Measurements from ENCODE around the gene AGBL1. TPM values are rescaled to one million over a fixed set of nuclear protein-coding genes. Genes with fewer than 3 reads are reported as not detected.

Gene AGBL1
- polyA plus RNA-seq, 1 donor (not counting 4 experiments of a cell fraction or from before 2014, with no cell fraction given), result not detected

DNA sequence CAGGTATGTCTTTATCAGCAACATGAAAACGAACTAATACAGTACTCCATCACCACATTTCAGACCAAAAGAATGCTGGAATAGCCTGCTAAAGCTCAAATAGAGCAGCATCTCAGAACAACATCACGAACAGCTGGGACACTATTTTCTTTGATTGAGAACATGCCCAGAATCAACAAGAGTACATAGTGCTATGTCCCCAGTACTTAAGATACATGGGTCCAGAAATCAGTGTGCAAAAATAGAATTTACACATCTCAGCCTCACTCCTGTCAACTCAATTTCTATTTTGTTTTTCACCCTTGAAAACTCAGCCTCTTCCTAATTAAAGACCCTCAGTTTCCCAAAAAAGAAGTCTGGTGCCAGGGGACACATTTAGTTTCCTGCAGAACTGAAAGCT, 753.9 kb downstream of the AGBL1 start:
- Histone ChIP-seq H3K36me3 (ENCODE audit: control insufficient read depth in 2 of 2, extremely low read depth in 1 of 2, insufficient read depth in 2 of 2, low read length in 2 of 2) (no peaks in the 10 kb centered on the region), H3K9ac (ENCODE audit: control insufficient read depth, extremely low read depth, insufficient read depth, low read length) (no peak overlapping the region), H3K4me3 (ENCODE audit: control insufficient read depth in 2 of 3, extremely low read depth in 1 of 3, insufficient read depth in 2 of 3, low read depth in 1 of 3, low read length in 3 of 3) (no peak overlapping the region), H3K4me2 (ENCODE audit: control insufficient read depth, extremely low read depth, insufficient read depth, low read depth, low read length) (no peak overlapping the region), H3K27ac (ENCODE audit: control insufficient read depth, insufficient read depth, low read length) (no peak overlapping the region), H2AFZ (ENCODE audit: control insufficient read depth, low read length) (no peak overlapping the region), H4K20me1 (ENCODE audit: control insufficient read depth, extremely low read depth, insufficient read depth, low read length) (no peaks in the 10 kb centered on the region), H3K4me1 (ENCODE audit: control insufficient read depth, extremely low read depth, insufficient read depth, low read length) (no peaks in the 10 kb centered on the region), H3K27me3 (ENCODE audit: control insufficient read depth, extremely low read depth, insufficient read depth, low read length) (no peaks in the 10 kb centered on the region), H3K9me3 (ENCODE audit: control insufficient read depth, low read depth, low read length) (no peaks in the 10 kb centered on the region), H3K9me1 (ENCODE audit: control insufficient read depth, extremely low read depth, insufficient read depth, low read length) (no peaks in the 10 kb centered on the region), H3K79me2 (ENCODE audit: control insufficient read depth, insufficient read depth, low read length) (no peaks in the 10 kb centered on the region)
- TF ChIP-seq, protein P1, sequence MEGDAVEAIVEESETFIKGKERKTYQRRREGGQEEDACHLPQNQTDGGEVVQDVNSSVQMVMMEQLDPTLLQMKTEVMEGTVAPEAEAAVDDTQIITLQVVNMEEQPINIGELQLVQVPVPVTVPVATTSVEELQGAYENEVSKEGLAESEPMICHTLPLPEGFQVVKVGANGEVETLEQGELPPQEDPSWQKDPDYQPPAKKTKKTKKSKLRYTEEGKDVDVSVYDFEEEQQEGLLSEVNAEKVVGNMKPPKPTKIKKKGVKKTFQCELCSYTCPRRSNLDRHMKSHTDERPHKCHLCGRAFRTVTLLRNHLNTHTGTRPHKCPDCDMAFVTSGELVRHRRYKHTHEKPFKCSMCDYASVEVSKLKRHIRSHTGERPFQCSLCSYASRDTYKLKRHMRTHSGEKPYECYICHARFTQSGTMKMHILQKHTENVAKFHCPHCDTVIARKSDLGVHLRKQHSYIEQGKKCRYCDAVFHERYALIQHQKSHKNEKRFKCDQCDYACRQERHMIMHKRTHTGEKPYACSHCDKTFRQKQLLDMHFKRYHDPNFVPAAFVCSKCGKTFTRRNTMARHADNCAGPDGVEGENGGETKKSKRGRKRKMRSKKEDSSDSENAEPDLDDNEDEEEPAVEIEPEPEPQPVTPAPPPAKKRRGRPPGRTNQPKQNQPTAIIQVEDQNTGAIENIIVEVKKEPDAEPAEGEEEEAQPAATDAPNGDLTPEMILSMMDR (optimal IDR thresholded peaks at IDR 0.05 in 1 of 3, IDR thresholded peaks at IDR 0.05 in 1 of 3, conservative IDR thresholded peaks at IDR 0.05 in 1 of 3; ENCODE audit: extremely low read depth in 1 of 3, insufficient read depth in 2 of 3, low read length in 3 of 3), result no peak
- no peak for TF ChIP-seq EZH2 (IDR thresholded peaks at IDR 0.05; ENCODE audit: low read length)
- dilution Hi-C loops (cut with MboI; ENCODE audit: extremely low pct_ligation_motif_present, low sequenced_read_pairs), result no loop called here
- DNase-seq (ENCODE audit: low read depth, low spot score) (no peak), FAIRE-seq (no peak)

DNA sequence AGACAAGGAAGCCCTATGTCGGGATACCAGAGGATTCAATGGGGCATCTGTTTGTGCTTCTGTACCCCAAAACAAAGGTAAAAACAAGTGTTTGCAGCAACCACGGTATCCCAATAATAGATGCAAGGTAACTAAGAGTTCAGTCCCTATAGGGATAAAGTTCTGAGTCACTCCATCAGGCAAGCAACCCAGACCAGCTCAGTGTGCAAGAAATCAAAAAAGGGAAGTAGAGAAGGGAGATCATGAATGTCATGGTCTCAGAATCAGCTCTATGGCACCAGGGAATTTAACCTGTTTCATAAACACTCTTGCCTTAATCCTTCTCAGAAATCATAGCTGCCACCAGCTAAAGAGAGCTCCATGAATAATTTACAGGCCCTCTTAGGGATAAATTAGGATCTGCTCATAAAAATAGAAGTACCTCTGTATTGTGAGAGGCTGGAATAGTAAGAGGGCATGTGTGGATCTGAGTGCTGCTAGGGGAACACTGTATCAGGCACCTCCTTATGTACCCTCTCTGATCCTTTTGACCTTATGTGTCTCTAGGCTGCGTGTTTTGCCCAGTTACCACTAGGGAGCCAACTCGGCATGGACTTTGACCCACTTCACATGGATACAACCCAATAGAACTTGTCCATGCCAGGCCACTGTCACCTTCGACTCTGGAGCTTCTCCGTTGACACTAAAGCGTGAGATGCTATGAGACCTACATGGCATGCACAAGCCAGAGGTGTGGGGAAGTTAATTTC, 754.6 kb downstream of the AGBL1 start:
- no peaks in the 10 kb centered on the region for H3K9me1 ChIP-seq (ENCODE audit: control insufficient read depth, extremely low read depth, insufficient read depth, low read length)
- H3K9ac ChIP-seq (ENCODE audit: control insufficient read depth, extremely low read depth, insufficient read depth, low read length), result no peak overlapping the region
- no peak overlapping the region for H3K4me3 ChIP-seq (ENCODE audit: control insufficient read depth in 2 of 3, extremely low read depth in 1 of 3, insufficient read depth in 2 of 3, low read depth in 1 of 3, low read length in 3 of 3)
- no peaks in the 10 kb centered on the region for H3K4me1 ChIP-seq (ENCODE audit: control insufficient read depth, extremely low read depth, insufficient read depth, low read length)
- H3K27me3 ChIP-seq (ENCODE audit: control insufficient read depth, extremely low read depth, insufficient read depth, low read length), result no peaks in the 10 kb centered on the region
- FAIRE-seq (no peak), DNase-seq (ENCODE audit: low read depth, low spot score) (no peak)
- no peak overlapping the region for H3K4me2 ChIP-seq (ENCODE audit: control insufficient read depth, extremely low read depth, insufficient read depth, low read depth, low read length)
- TF ChIP-seq EZH2 (IDR thresholded peaks at IDR 0.05; ENCODE audit: low read length), result no peak
- TF ChIP-seq, protein P1 (optimal IDR thresholded peaks at IDR 0.05 in 1 of 3, IDR thresholded peaks at IDR 0.05 in 1 of 3, conservative IDR thresholded peaks at IDR 0.05 in 1 of 3; ENCODE audit: extremely low read depth in 1 of 3, insufficient read depth in 2 of 3, low read length in 3 of 3), result no peak
- H3K36me3 ChIP-seq (ENCODE audit: control insufficient read depth in 2 of 2, extremely low read depth in 1 of 2, insufficient read depth in 2 of 2, low read length in 2 of 2), result no peaks in the 10 kb centered on the region
- dilution Hi-C loops (cut with MboI; ENCODE audit: extremely low pct_ligation_motif_present, low sequenced_read_pairs), result no loop called here
- H3K27ac ChIP-seq (ENCODE audit: control insufficient read depth, insufficient read depth, low read length), result no peak overlapping the region
- H3K9me3 ChIP-seq (ENCODE audit: control insufficient read depth, low read depth, low read length), result no peaks in the 10 kb centered on the region
- no peak overlapping the region for H2AFZ ChIP-seq (ENCODE audit: control insufficient read depth, low read length)
- no peaks in the 10 kb centered on the region for H3K79me2 ChIP-seq (ENCODE audit: control insufficient read depth, insufficient read depth, low read length)
- H4K20me1 ChIP-seq (ENCODE audit: control insufficient read depth, extremely low read depth, insufficient read depth, low read length), result no peaks in the 10 kb centered on the region
